ENCODE measurements around the gene ERBB4.

The ERBB4 gene

GRCh38 chr2:211469664-211470059 is 1068.9 kb downstream of the ERBB4 start:
- H3K4me3 ChIP-seq (replicated peaks in 1 of 2; ENCODE audit: low read depth in 2 of 2, low read length in 2 of 2), result no peak overlapping the region
- TF ChIP-seq, protein P1, sequence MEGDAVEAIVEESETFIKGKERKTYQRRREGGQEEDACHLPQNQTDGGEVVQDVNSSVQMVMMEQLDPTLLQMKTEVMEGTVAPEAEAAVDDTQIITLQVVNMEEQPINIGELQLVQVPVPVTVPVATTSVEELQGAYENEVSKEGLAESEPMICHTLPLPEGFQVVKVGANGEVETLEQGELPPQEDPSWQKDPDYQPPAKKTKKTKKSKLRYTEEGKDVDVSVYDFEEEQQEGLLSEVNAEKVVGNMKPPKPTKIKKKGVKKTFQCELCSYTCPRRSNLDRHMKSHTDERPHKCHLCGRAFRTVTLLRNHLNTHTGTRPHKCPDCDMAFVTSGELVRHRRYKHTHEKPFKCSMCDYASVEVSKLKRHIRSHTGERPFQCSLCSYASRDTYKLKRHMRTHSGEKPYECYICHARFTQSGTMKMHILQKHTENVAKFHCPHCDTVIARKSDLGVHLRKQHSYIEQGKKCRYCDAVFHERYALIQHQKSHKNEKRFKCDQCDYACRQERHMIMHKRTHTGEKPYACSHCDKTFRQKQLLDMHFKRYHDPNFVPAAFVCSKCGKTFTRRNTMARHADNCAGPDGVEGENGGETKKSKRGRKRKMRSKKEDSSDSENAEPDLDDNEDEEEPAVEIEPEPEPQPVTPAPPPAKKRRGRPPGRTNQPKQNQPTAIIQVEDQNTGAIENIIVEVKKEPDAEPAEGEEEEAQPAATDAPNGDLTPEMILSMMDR (IDR thresholded peaks at IDR 0.05; ENCODE audit: low read depth, low read length), result no peak
- no peak for DNase-seq (ENCODE audit: low read depth in 2 of 2)

DNA sequence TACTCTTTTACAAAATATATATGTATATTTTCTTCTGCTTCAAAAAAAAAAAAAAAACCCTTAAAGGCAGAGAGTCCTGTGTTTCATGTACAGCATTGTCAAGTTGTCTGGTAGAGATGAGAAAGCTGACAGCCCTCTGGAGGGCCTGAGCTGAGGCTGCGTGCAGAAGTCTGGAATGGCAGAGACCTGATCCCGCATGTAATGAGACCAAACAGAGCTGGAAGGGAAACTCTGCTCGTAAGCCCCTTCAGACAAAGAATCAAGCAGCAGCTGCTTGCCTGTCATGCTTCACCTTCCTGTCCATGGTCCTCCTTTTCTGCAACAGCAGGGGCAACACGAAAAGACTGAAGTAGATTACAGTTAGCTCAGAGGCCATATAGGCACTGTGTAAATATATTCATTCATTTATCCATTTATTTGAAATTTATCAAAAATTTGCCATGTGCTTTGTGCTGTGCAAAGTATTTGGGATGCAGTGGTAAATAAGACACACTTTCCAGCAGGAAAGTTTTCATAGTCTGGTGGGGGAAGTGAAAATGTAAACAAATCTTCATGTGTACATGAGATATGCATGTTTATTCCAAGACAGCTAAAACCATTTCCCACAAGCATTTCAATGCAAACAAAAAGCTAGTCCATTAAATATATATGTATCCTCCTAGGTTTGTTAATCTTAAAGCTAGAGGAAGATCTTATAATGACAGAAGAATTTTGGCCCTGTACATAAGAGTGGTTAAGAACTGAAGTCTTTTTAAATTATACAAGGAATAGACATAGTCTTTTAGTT is 1069.5 kb downstream of the ERBB4 start:
- DNase-seq (ENCODE audit: low read depth in 2 of 2), result no peak
- H3K4me3 ChIP-seq (replicated peaks in 1 of 2; ENCODE audit: low read depth in 2 of 2, low read length in 2 of 2), result no peak overlapping the region
- TF ChIP-seq, protein P1 (IDR thresholded peaks at IDR 0.05; ENCODE audit: low read depth, low read length), result no peak

DNA sequence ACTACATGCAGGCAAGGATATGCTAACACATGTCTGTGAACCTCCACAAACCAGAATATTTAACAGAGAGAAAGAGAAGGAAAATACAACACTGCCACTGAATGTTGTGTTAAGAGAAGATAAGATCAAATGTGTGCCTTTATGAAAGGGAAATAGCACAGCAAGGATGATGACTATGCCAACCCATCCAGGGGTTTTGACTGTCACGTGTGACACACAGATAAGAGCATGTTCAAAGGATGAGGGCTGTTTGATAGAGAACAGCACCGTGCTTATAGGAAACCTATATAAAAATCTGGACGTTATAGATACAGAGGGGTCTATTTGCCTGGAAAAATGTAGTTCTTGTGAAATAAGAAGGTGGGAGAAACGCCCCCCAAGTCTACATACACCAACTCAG is 1070.4 kb downstream of the ERBB4 start:
- no peak overlapping the region for H3K4me3 ChIP-seq (replicated peaks in 1 of 2; ENCODE audit: low read depth in 2 of 2, low read length in 2 of 2)

GRCh38 chr2:211463397-211463796 is 1075.2 kb downstream of the ERBB4 start:
- no peak for DNase-seq (ENCODE audit: low read depth in 2 of 2)
- TF ChIP-seq, protein P1 (IDR thresholded peaks at IDR 0.05; ENCODE audit: low read depth, low read length), result no peak
- no peak overlapping the region for H3K4me3 ChIP-seq (replicated peaks in 1 of 2; ENCODE audit: low read depth in 2 of 2, low read length in 2 of 2)

More for the DNA sequence above, 1070.4 kb downstream of the ERBB4 start:
- TF ChIP-seq, protein P1 (IDR thresholded peaks at IDR 0.05; ENCODE audit: low read depth, low read length), result no peak
- DNase-seq (ENCODE audit: low read depth in 2 of 2), result no peak

GRCh38 chr2:211458974-211459373 is 1079.6 kb downstream of the ERBB4 start:
- H3K4me3 ChIP-seq (replicated peaks in 1 of 2; ENCODE audit: low read depth in 2 of 2, low read length in 2 of 2), result no peak overlapping the region
- TF ChIP-seq, protein P1 (IDR thresholded peaks at IDR 0.05; ENCODE audit: low read depth, low read length), result no peak

DNA sequence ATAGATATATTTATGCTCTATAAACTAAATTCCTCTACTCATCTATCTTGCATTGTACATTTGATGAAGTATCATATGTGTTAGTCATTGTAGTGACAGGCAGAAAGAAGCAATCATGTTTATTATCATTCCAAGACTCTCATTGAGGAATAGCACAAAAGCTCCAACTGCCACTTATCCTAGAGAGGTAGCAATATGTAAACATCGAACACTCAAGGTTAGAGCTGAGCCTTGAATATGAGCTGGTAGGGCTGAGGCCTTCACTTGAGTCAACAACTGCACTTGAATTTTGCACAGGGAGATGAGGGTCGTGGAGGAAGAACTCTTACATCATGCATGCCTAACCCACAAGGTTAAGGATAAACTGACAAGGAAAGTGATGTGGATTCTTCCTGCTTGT is 1081.3 kb downstream of the ERBB4 start:
- TF ChIP-seq, protein P1 (IDR thresholded peaks at IDR 0.05; ENCODE audit: low read depth, low read length), result no peak
- DNase-seq (ENCODE audit: low read depth in 2 of 2), result no peak
- no peak overlapping the region for H3K4me3 ChIP-seq (replicated peaks in 1 of 2; ENCODE audit: low read depth in 2 of 2, low read length in 2 of 2)

More at GRCh38 chr2:211458974-211459373, 1079.6 kb downstream of the ERBB4 start:
- no peak for DNase-seq (ENCODE audit: low read depth in 2 of 2)

All from cardiac fibroblast (primary cell).